ENCODE data around the gene PCGF2. TPM values are rescaled to one million over a fixed set of nuclear protein-coding genes. Genes with fewer than 3 reads are reported as not detected.

Gene PCGF2
- total and polyA plus RNA-seq, 5 donors from 2014 or later = 0.25 TPM; not detected in 4

GRCh38 chr17:38733282-38733981, 14.7 kb downstream of the PCGF2 start:
- peak overlapping the region in 3 of 4 donors; percentile 18 to 98 (median 26) for H3K4me3 Mint-ChIP-seq

GRCh38 chr17:38732376-38733281, 15.5 kb downstream of the PCGF2 start:
- peaks cover 0 to 1% (median 0%) of the 10 kb centered on the region in 7 donors for H3K9me3 Mint-ChIP-seq
- no peak overlapping the region for H3K4me3 ChIP-seq (ENCODE audit: low read depth, low read length)
- H3K27me3 ChIP-seq (ENCODE audit: control insufficient read depth, insufficient read depth, low read length) = no peaks in the 10 kb centered on the region
- peaks cover 0 to 71% (median 45%) of the 10 kb centered on the region in 4 donors for H3K4me1 Mint-ChIP-seq
- no peaks in the 10 kb centered on the region for H3K9me3 ChIP-seq (ENCODE audit: control insufficient read depth in 2 of 2, low read length in 2 of 2)
- H3K27ac Mint-ChIP-seq = peak overlapping the region in 2 of 3 donors; percentile 78 to 90
- ATAC-seq (ENCODE audit: low read depth in 2 of 2) = no peak
- H3K4me1 ChIP-seq (ENCODE audit: control insufficient read depth, insufficient read depth, low read length, poor library complexity, severe bottlenecking) = peaks cover 57% of the 10 kb centered on the region
- H3K27me3 Mint-ChIP-seq = no peaks in the 10 kb centered on the region
- H3K36me3 ChIP-seq (ENCODE audit: control insufficient read depth, insufficient read depth, low read length) = no peaks in the 10 kb centered on the region
- H3K36me3 Mint-ChIP-seq = no peaks in the 10 kb centered on the region
- no peak overlapping the region for H3K27ac ChIP-seq (ENCODE audit: insufficient read depth, low read length, poor library complexity, severe bottlenecking)
- peak overlapping the region; percentile 93 to 98 (median 94) for H3K4me3 Mint-ChIP-seq
- no peak for DNase-seq

More at GRCh38 chr17:38733282-38733981, 14.7 kb downstream of the PCGF2 start:
- Histone ChIP-seq H3K36me3 (ENCODE audit: control insufficient read depth, insufficient read depth, low read length) (no peaks in the 10 kb centered on the region), H3K4me1 (ENCODE audit: control insufficient read depth, insufficient read depth, low read length, poor library complexity, severe bottlenecking) (peaks cover 49% of the 10 kb centered on the region), H3K27me3 (ENCODE audit: control insufficient read depth, insufficient read depth, low read length) (no peaks in the 10 kb centered on the region), H3K27ac (ENCODE audit: insufficient read depth, low read length, poor library complexity, severe bottlenecking) (no peak overlapping the region), H3K9me3 (ENCODE audit: control insufficient read depth in 2 of 2, low read length in 2 of 2) (no peaks in the 10 kb centered on the region), H3K4me3 (ENCODE audit: low read depth, low read length) (no peak overlapping the region)
- peak overlapping the region in 1 of 3 donors; percentile 90 for H3K27ac Mint-ChIP-seq
- H3K9me3 Mint-ChIP-seq = peaks cover 0 to 1% (median 0%) of the 10 kb centered on the region in 7 donors
- ATAC-seq (ENCODE audit: low read depth in 2 of 2) (no peak), DNase-seq (no peak)
- no peaks in the 10 kb centered on the region for H3K36me3 Mint-ChIP-seq
- H3K4me1 Mint-ChIP-seq = peaks cover 0 to 63% (median 37%) of the 10 kb centered on the region in 4 donors
- no peaks in the 10 kb centered on the region for H3K27me3 Mint-ChIP-seq

GRCh38 chr17:38731526-38732294, 16.4 kb downstream of the PCGF2 start:
- ATAC-seq (ENCODE audit: low read depth in 2 of 2) (no peak), DNase-seq (no peak)
- Histone ChIP-seq H3K27ac (ENCODE audit: insufficient read depth, low read length, poor library complexity, severe bottlenecking) (peak overlapping the region; percentile 71), H3K4me3 (ENCODE audit: low read depth, low read length) (no peak overlapping the region), H3K36me3 (ENCODE audit: control insufficient read depth, insufficient read depth, low read length) (no peaks in the 10 kb centered on the region), H3K27me3 (ENCODE audit: control insufficient read depth, insufficient read depth, low read length) (no peaks in the 10 kb centered on the region), H3K4me1 (ENCODE audit: control insufficient read depth, insufficient read depth, low read length, poor library complexity, severe bottlenecking) (peaks cover 65% of the 10 kb centered on the region), H3K9me3 (ENCODE audit: control insufficient read depth in 2 of 2, low read length in 2 of 2) (no peaks in the 10 kb centered on the region)
- Mint-ChIP-seq H3K4me3 (peak overlapping the region; percentile 93 to 99 (median 97)), H3K4me1 (peaks cover 0 to 81% (median 49%) of the 10 kb centered on the region in 4 donors), H3K36me3 (no peaks in the 10 kb centered on the region), H3K27me3 (no peaks in the 10 kb centered on the region), H3K27ac (peak overlapping the region; percentile 79 to 96 (median 90)), H3K9me3 (peaks cover 0 to 1% (median 0%) of the 10 kb centered on the region in 7 donors)

- Mint-ChIP-seq H3K36me3 (no peaks in the 10 kb centered on the region), H3K4me1 (peaks cover 0 to 86% (median 50%) of the 10 kb centered on the region in 4 donors), H3K9me3 (peaks cover 0 to 1% (median 0%) of the 10 kb centered on the region in 7 donors), H3K27me3 (no peaks in the 10 kb centered on the region), H3K4me3 (peak overlapping the region; percentile 93 to 99 (median 97)), H3K27ac (peak overlapping the region; percentile 90 to 97 (median 96))
- peaks cover 65% of the 10 kb centered on the region for H3K4me1 ChIP-seq (ENCODE audit: control insufficient read depth, insufficient read depth, low read length, poor library complexity, severe bottlenecking)
- DNase-seq = peak in 1 of 3 donors; percentile 46
- no peaks in the 10 kb centered on the region for H3K27me3 ChIP-seq (ENCODE audit: control insufficient read depth, insufficient read depth, low read length)
- H3K36me3 ChIP-seq (ENCODE audit: control insufficient read depth, insufficient read depth, low read length) = no peaks in the 10 kb centered on the region
- ATAC-seq (ENCODE audit: low read depth in 2 of 2) = no peak
- peak overlapping the region; percentile 71 for H3K27ac ChIP-seq (ENCODE audit: insufficient read depth, low read length, poor library complexity, severe bottlenecking)
- no peaks in the 10 kb centered on the region for H3K9me3 ChIP-seq (ENCODE audit: control insufficient read depth in 2 of 2, low read length in 2 of 2)
- peak overlapping the region; percentile 83 for H3K4me3 ChIP-seq (ENCODE audit: low read depth, low read length)
Measured at GRCh38 chr17:38730526-38731379, 17.4 kb downstream of the PCGF2 start.

- no peaks in the 10 kb centered on the region for H3K36me3 Mint-ChIP-seq
- H3K4me1 Mint-ChIP-seq = peaks cover 0 to 89% (median 52%) of the 10 kb centered on the region in 4 donors
- Histone ChIP-seq H3K36me3 (ENCODE audit: control insufficient read depth, insufficient read depth, low read length) (peaks cover 3% of the 10 kb centered on the region), H3K4me1 (ENCODE audit: control insufficient read depth, insufficient read depth, low read length, poor library complexity, severe bottlenecking) (peaks cover 61% of the 10 kb centered on the region), H3K27me3 (ENCODE audit: control insufficient read depth, insufficient read depth, low read length) (no peaks in the 10 kb centered on the region), H3K9me3 (ENCODE audit: control insufficient read depth in 2 of 2, low read length in 2 of 2) (no peaks in the 10 kb centered on the region), H3K4me3 (ENCODE audit: low read depth, low read length) (peak within 1 kb of the TSS; percentile 83), H3K27ac (ENCODE audit: insufficient read depth, low read length, poor library complexity, severe bottlenecking) (peak within 1 kb of the TSS; percentile 75)
- H3K9me3 Mint-ChIP-seq = peaks cover 0 to 1% (median 0%) of the 10 kb centered on the region in 7 donors
- peak within 1 kb of the TSS; percentile 90 to 97 (median 96) for H3K27ac Mint-ChIP-seq
- ATAC-seq (ENCODE audit: low read depth in 2 of 2) = peak; percentile 81 to 84
- DNase-seq = peak; percentile 83 to 93 (median 86)
- peak within 1 kb of the TSS; percentile 93 to 99 (median 97) for H3K4me3 Mint-ChIP-seq
- no peaks in the 10 kb centered on the region for H3K27me3 Mint-ChIP-seq
Measured at GRCh38 chr17:38729886-38730525, 18.1 kb downstream of the PCGF2 start, which contains the start of gene CISD3. TSS of gene CISD3 (plus strand) at chr17:38730341. CDS start at chr17:38730359, 18 bp downstream.

GRCh38 chr17:38729368-38729885, 18.7 kb downstream of the PCGF2 start:
- H3K27me3 Mint-ChIP-seq = no peaks in the 10 kb centered on the region
- Histone ChIP-seq H3K4me3 (ENCODE audit: low read depth, low read length) (peak overlapping the region; percentile 54), H3K4me1 (ENCODE audit: control insufficient read depth, insufficient read depth, low read length, poor library complexity, severe bottlenecking) (peaks cover 57% of the 10 kb centered on the region), H3K9me3 (ENCODE audit: control insufficient read depth in 2 of 2, low read length in 2 of 2) (no peaks in the 10 kb centered on the region), H3K36me3 (ENCODE audit: control insufficient read depth, insufficient read depth, low read length) (peaks cover 5% of the 10 kb centered on the region), H3K27ac (ENCODE audit: insufficient read depth, low read length, poor library complexity, severe bottlenecking) (peak overlapping the region; percentile 75), H3K27me3 (ENCODE audit: control insufficient read depth, insufficient read depth, low read length) (no peaks in the 10 kb centered on the region)
- peak overlapping the region; percentile 73 to 82 (median 81) for H3K4me3 Mint-ChIP-seq
- peaks cover 0 to 88% (median 48%) of the 10 kb centered on the region in 4 donors for H3K4me1 Mint-ChIP-seq
- H3K36me3 Mint-ChIP-seq = no peaks in the 10 kb centered on the region
- DNase-seq = no peak
- H3K9me3 Mint-ChIP-seq = peaks cover 0 to 1% (median 0%) of the 10 kb centered on the region in 7 donors
- peak overlapping the region; percentile 31 to 94 (median 89) for H3K27ac Mint-ChIP-seq
- no peak for ATAC-seq (ENCODE audit: low read depth in 2 of 2)

All from CD4-positive, CD25-positive, alpha-beta regulatory T cell (primary cell).